Measurements from ENCODE around the gene PTGES3.

The PTGES3 gene

GRCh38 chr12:56645717-56646446 lies 42.2 kb downstream of the PTGES3 start, which contains the start of gene ATP5F1B:
Gene ATP5F1B (minus strand): TSS chr12:56645984. CDS start chr12:56645963, 21 bp downstream.
- Histone ChIP-seq H3K27ac (ENCODE audit: low read length) (peak within 1 kb of the TSS; percentile 100), H3K9me3 (ENCODE audit: control insufficient read depth in 1 of 2, low read length in 2 of 2) (no peaks in the 10 kb centered on the region), H3K27me3 (ENCODE audit: low read depth, low read length) (no peaks in the 10 kb centered on the region), H3K36me3 (ENCODE audit: control insufficient read depth in 1 of 2, insufficient read depth in 2 of 2, low read length in 2 of 2) (peaks cover 22 to 24% of the 10 kb centered on the region in 2 donors), H3K4me3 (ENCODE audit: low read depth in 1 of 2, low read length in 2 of 2) (peak within 1 kb of the TSS; percentile 95 to 100), H3K4me1 (ENCODE audit: control insufficient read depth in 1 of 2, insufficient read depth in 2 of 2, low read length in 2 of 2) (peaks cover 5 to 25% of the 10 kb centered on the region in 2 donors)

- Histone ChIP-seq H3K4me1 (ENCODE audit: control insufficient read depth in 1 of 2, insufficient read depth in 2 of 2, low read length in 2 of 2) (peaks cover 5 to 25% of the 10 kb centered on the region in 2 donors), H3K4me3 (ENCODE audit: low read depth in 1 of 2, low read length in 2 of 2) (peak overlapping the region; percentile 95 to 100), H3K36me3 (ENCODE audit: control insufficient read depth in 1 of 2, insufficient read depth in 2 of 2, low read length in 2 of 2) (peaks cover 26 to 28% of the 10 kb centered on the region in 2 donors), H3K27ac (ENCODE audit: low read length) (peak overlapping the region; percentile 100), H3K9me3 (ENCODE audit: control insufficient read depth in 1 of 2, low read length in 2 of 2) (no peaks in the 10 kb centered on the region), H3K27me3 (ENCODE audit: low read depth, low read length) (no peaks in the 10 kb centered on the region)
Observed at GRCh38 chr12:56645201-56645716, 42.8 kb downstream of the PTGES3 start.

- Histone ChIP-seq H3K9me3 (ENCODE audit: control insufficient read depth in 1 of 2, low read length in 2 of 2) (no peaks in the 10 kb centered on the region), H3K4me1 (ENCODE audit: control insufficient read depth in 1 of 2, insufficient read depth in 2 of 2, low read length in 2 of 2) (peaks cover 5 to 30% of the 10 kb centered on the region in 2 donors), H3K36me3 (ENCODE audit: control insufficient read depth in 1 of 2, insufficient read depth in 2 of 2, low read length in 2 of 2) (peaks cover 32 to 34% of the 10 kb centered on the region in 2 donors), H3K27me3 (ENCODE audit: low read depth, low read length) (no peaks in the 10 kb centered on the region), H3K4me3 (ENCODE audit: low read depth in 1 of 2, low read length in 2 of 2) (peak overlapping the region; percentile 95 to 100), H3K27ac (ENCODE audit: low read length) (peak overlapping the region; percentile 100)
Observed at GRCh38 chr12:56644654-56645053, 43.4 kb downstream of the PTGES3 start.

GRCh38 chr12:56641219-56641618 lies 46.9 kb downstream of the PTGES3 start:
- Histone ChIP-seq H3K36me3 (ENCODE audit: control insufficient read depth in 1 of 2, insufficient read depth in 2 of 2, low read length in 2 of 2) (peaks cover 51 to 54% of the 10 kb centered on the region in 2 donors), H3K4me3 (ENCODE audit: low read depth in 1 of 2, low read length in 2 of 2) (no peak overlapping the region), H3K4me1 (ENCODE audit: control insufficient read depth in 1 of 2, insufficient read depth in 2 of 2, low read length in 2 of 2) (peaks cover 6 to 47% of the 10 kb centered on the region in 2 donors), H3K27ac (ENCODE audit: low read length) (no peak overlapping the region), H3K27me3 (ENCODE audit: low read depth, low read length) (no peaks in the 10 kb centered on the region), H3K9me3 (ENCODE audit: control insufficient read depth in 1 of 2, low read length in 2 of 2) (no peaks in the 10 kb centered on the region)

GRCh38 chr12:56637621-56638020 lies 50.5 kb downstream of the PTGES3 start:
- Histone ChIP-seq H3K9me3 (ENCODE audit: control insufficient read depth in 1 of 2, low read length in 2 of 2) (no peaks in the 10 kb centered on the region), H3K36me3 (ENCODE audit: control insufficient read depth in 1 of 2, insufficient read depth in 2 of 2, low read length in 2 of 2) (peaks cover 37 to 44% of the 10 kb centered on the region in 2 donors), H3K27ac (ENCODE audit: low read length) (no peak overlapping the region), H3K4me1 (ENCODE audit: control insufficient read depth in 1 of 2, insufficient read depth in 2 of 2, low read length in 2 of 2) (peaks cover 15 to 47% of the 10 kb centered on the region in 2 donors), H3K4me3 (ENCODE audit: low read depth in 1 of 2, low read length in 2 of 2) (peak overlapping the region in 1 of 2 donors; percentile 80), H3K27me3 (ENCODE audit: low read depth, low read length) (no peaks in the 10 kb centered on the region)

GRCh38 chr12:56636675-56637540 lies 51.2 kb downstream of the PTGES3 start:
- Histone ChIP-seq H3K4me3 (ENCODE audit: low read depth in 1 of 2, low read length in 2 of 2) (peak overlapping the region; percentile 80 to 89), H3K9me3 (ENCODE audit: control insufficient read depth in 1 of 2, low read length in 2 of 2) (no peaks in the 10 kb centered on the region), H3K27ac (ENCODE audit: low read length) (peak overlapping the region; percentile 98), H3K36me3 (ENCODE audit: control insufficient read depth in 1 of 2, insufficient read depth in 2 of 2, low read length in 2 of 2) (peaks cover 30 to 37% of the 10 kb centered on the region in 2 donors), H3K4me1 (ENCODE audit: control insufficient read depth in 1 of 2, insufficient read depth in 2 of 2, low read length in 2 of 2) (peaks cover 22 to 47% of the 10 kb centered on the region in 2 donors), H3K27me3 (ENCODE audit: low read depth, low read length) (no peaks in the 10 kb centered on the region)

GRCh38 chr12:56635806-56636674 lies 52.0 kb downstream of the PTGES3 start:
- Histone ChIP-seq H3K27ac (ENCODE audit: low read length) (peak overlapping the region; percentile 98), H3K9me3 (ENCODE audit: control insufficient read depth in 1 of 2, low read length in 2 of 2) (no peaks in the 10 kb centered on the region), H3K4me1 (ENCODE audit: control insufficient read depth in 1 of 2, insufficient read depth in 2 of 2, low read length in 2 of 2) (peaks cover 28 to 52% of the 10 kb centered on the region in 2 donors), H3K36me3 (ENCODE audit: control insufficient read depth in 1 of 2, insufficient read depth in 2 of 2, low read length in 2 of 2) (peaks cover 27 to 33% of the 10 kb centered on the region in 2 donors), H3K4me3 (ENCODE audit: low read depth in 1 of 2, low read length in 2 of 2) (peak overlapping the region; percentile 80 to 89), H3K27me3 (ENCODE audit: low read depth, low read length) (no peaks in the 10 kb centered on the region)

GRCh38 chr12:56634837-56635791 lies 53.0 kb downstream of the PTGES3 start:
- peak overlapping the region; percentile 98 for H3K27ac ChIP-seq (ENCODE audit: low read length)
- peak overlapping the region; percentile 80 to 89 for H3K4me3 ChIP-seq (ENCODE audit: low read depth in 1 of 2, low read length in 2 of 2)
- no peaks in the 10 kb centered on the region for H3K9me3 ChIP-seq (ENCODE audit: control insufficient read depth in 1 of 2, low read length in 2 of 2)
- H3K36me3 ChIP-seq (ENCODE audit: control insufficient read depth in 1 of 2, insufficient read depth in 2 of 2, low read length in 2 of 2): peaks cover 22 to 27% of the 10 kb centered on the region in 2 donors
- no peaks in the 10 kb centered on the region for H3K27me3 ChIP-seq (ENCODE audit: low read depth, low read length)
- peaks cover 28 to 59% of the 10 kb centered on the region in 2 donors for H3K4me1 ChIP-seq (ENCODE audit: control insufficient read depth in 1 of 2, insufficient read depth in 2 of 2, low read length in 2 of 2)

- H3K4me1 ChIP-seq (ENCODE audit: control insufficient read depth in 1 of 2, insufficient read depth in 2 of 2, low read length in 2 of 2): peaks cover 28 to 55% of the 10 kb centered on the region in 2 donors
- H3K36me3 ChIP-seq (ENCODE audit: control insufficient read depth in 1 of 2, insufficient read depth in 2 of 2, low read length in 2 of 2): peaks cover 15 to 27% of the 10 kb centered on the region in 2 donors
- H3K27me3 ChIP-seq (ENCODE audit: low read depth, low read length): no peaks in the 10 kb centered on the region
- H3K9me3 ChIP-seq (ENCODE audit: control insufficient read depth in 1 of 2, low read length in 2 of 2): no peaks in the 10 kb centered on the region
- peak overlapping the region; percentile 98 for H3K27ac ChIP-seq (ENCODE audit: low read length)
- peak overlapping the region; percentile 80 to 89 for H3K4me3 ChIP-seq (ENCODE audit: low read depth in 1 of 2, low read length in 2 of 2)
Observed at GRCh38 chr12:56634242-56634836, 53.7 kb downstream of the PTGES3 start.
